Activated CD4-positive, alpha-beta T cell treated with anti-CD3 and anti-CD28 coated beads, Interleukin-2, amount 10 ng/mL, durations not matched to agents 24 days and 14 days (primary cell): Measurements from ENCODE around the gene TFDP1. TPM values are rescaled to one million over a fixed set of nuclear protein-coding genes. Genes with fewer than 3 reads are reported as not detected.

Experiments used
- DNase-seq: peaks from one replicate; pipeline ENCODE4 v3.0.0; 2022
- H3K27ac Mint-ChIP-seq: one replicate; pipeline ENCODE4 v1.8.0; 2022; ENCODE audit warnings: mild to moderate bottlenecking, mixed read lengths
- H3K27me3 Mint-ChIP-seq: one replicate; pipeline ENCODE4 v1.8.0; 2022; ENCODE audit warnings: mixed read lengths
- H3K36me3 Mint-ChIP-seq: one replicate; pipeline ENCODE4 v1.8.0; 2022; ENCODE audit warnings: low read depth, mild to moderate bottlenecking, mixed read lengths
- H3K4me1 Mint-ChIP-seq: one replicate; pipeline ENCODE4 v1.8.0; 2021; ENCODE audit warnings: mixed read lengths
- H3K4me3 Mint-ChIP-seq: one replicate; pipeline ENCODE4 v1.8.0; 2022; ENCODE audit warnings: mild to moderate bottlenecking, moderate library complexity, mixed read lengths
- H3K9me3 Mint-ChIP-seq: one replicate; pipeline ENCODE4 v1.8.0; 2021; ENCODE audit warnings: mixed read lengths
- intact Hi-C: fragments of 100-400 bp; cut with micrococcal nuclease; formaldehyde crosslinking; loops from one replicate; pipeline ENCODE4 v1.15.1; 2023
- total RNA-seq: library from RNA; stranded (reverse); gene quantifications from 2 replicates; pipeline ENCODE4 v1.2.3, GENCODE V29; 2022

TFDP1 gene
- total RNA-seq, 1 donor from 2014 or later: 180 TPM

GRCh38 chr13:113649212-113649611 lies 64.7 kb downstream of the TFDP1 start:
- H3K4me1 Mint-ChIP-seq: peaks cover 8% of the 10 kb centered on the region
- intact Hi-C loops: no loop called here
- H3K9me3 Mint-ChIP-seq: no peaks in the 10 kb centered on the region

GRCh38 chr13:113650275-113650674 lies 65.7 kb downstream of the TFDP1 start:
- Mint-ChIP-seq H3K4me1 (peaks cover 8% of the 10 kb centered on the region), H3K27ac (no peak overlapping the region), H3K36me3 (no peaks in the 10 kb centered on the region), H3K27me3 (no peaks in the 10 kb centered on the region), H3K9me3 (no peaks in the 10 kb centered on the region), H3K4me3 (no peak overlapping the region)
- intact Hi-C loops: no loop called here
- DNase-seq: no peak

More at GRCh38 chr13:113649212-113649611, 64.7 kb downstream of the TFDP1 start:
- no peak for DNase-seq
- H3K27ac Mint-ChIP-seq: peak overlapping the region; percentile 4
- no peaks in the 10 kb centered on the region for H3K27me3 Mint-ChIP-seq
- no peaks in the 10 kb centered on the region for H3K36me3 Mint-ChIP-seq
- H3K4me3 Mint-ChIP-seq: no peak overlapping the region

GRCh38 chr13:113650731-113651148 lies 66.2 kb downstream of the TFDP1 start:
- intact Hi-C loops: no loop called here
- H3K27ac Mint-ChIP-seq: no peak overlapping the region
- H3K4me1 Mint-ChIP-seq: peaks cover 8% of the 10 kb centered on the region
- H3K4me3 Mint-ChIP-seq: no peak overlapping the region
- no peaks in the 10 kb centered on the region for H3K36me3 Mint-ChIP-seq
- no peaks in the 10 kb centered on the region for H3K27me3 Mint-ChIP-seq
- DNase-seq: no peak
- no peaks in the 10 kb centered on the region for H3K9me3 Mint-ChIP-seq

GRCh38 chr13:113651511-113652403 lies 67.2 kb downstream of the TFDP1 start:
- Mint-ChIP-seq H3K4me3 (no peak overlapping the region), H3K27me3 (no peaks in the 10 kb centered on the region), H3K27ac (no peak overlapping the region), H3K36me3 (no peaks in the 10 kb centered on the region), H3K9me3 (no peaks in the 10 kb centered on the region), H3K4me1 (peaks cover 2% of the 10 kb centered on the region)
- no peak for DNase-seq
- intact Hi-C loops: no loop called here

- Mint-ChIP-seq H3K4me1 (no peaks in the 10 kb centered on the region), H3K27ac (no peak overlapping the region), H3K4me3 (no peak overlapping the region), H3K27me3 (no peaks in the 10 kb centered on the region), H3K9me3 (no peaks in the 10 kb centered on the region), H3K36me3 (no peaks in the 10 kb centered on the region)
- intact Hi-C loops: no loop called here
- DNase-seq: no peak
Observed at GRCh38 chr13:113652404-113653263, 68.1 kb downstream of the TFDP1 start.

- Mint-ChIP-seq H3K9me3 (no peaks in the 10 kb centered on the region), H3K4me3 (no peak overlapping the region), H3K27ac (no peak overlapping the region), H3K36me3 (no peaks in the 10 kb centered on the region), H3K27me3 (no peaks in the 10 kb centered on the region), H3K4me1 (no peaks in the 10 kb centered on the region)
- intact Hi-C loops: no loop called here
- DNase-seq: no peak
Observed at GRCh38 chr13:113653264-113654174, 69.0 kb downstream of the TFDP1 start.

- no peaks in the 10 kb centered on the region for H3K27me3 Mint-ChIP-seq
- DNase-seq: no peak
- intact Hi-C loops: no loop called here
- no peaks in the 10 kb centered on the region for H3K4me1 Mint-ChIP-seq
- H3K4me3 Mint-ChIP-seq: no peak overlapping the region
- no peaks in the 10 kb centered on the region for H3K36me3 Mint-ChIP-seq
- H3K9me3 Mint-ChIP-seq: no peaks in the 10 kb centered on the region
- no peak overlapping the region for H3K27ac Mint-ChIP-seq
Observed at GRCh38 chr13:113654175-113654560, 69.6 kb downstream of the TFDP1 start.

GRCh38 chr13:113654591-113655345 lies 70.2 kb downstream of the TFDP1 start:
- intact Hi-C loops: no loop called here
- H3K27ac Mint-ChIP-seq: no peak overlapping the region
- H3K4me1 Mint-ChIP-seq: no peaks in the 10 kb centered on the region
- H3K36me3 Mint-ChIP-seq: no peaks in the 10 kb centered on the region
- no peak for DNase-seq
- no peak overlapping the region for H3K4me3 Mint-ChIP-seq
- no peaks in the 10 kb centered on the region for H3K27me3 Mint-ChIP-seq
- H3K9me3 Mint-ChIP-seq: no peaks in the 10 kb centered on the region

GRCh38 chr13:113655346-113656002 lies 70.9 kb downstream of the TFDP1 start:
- Mint-ChIP-seq H3K9me3 (no peaks in the 10 kb centered on the region), H3K4me3 (no peak overlapping the region), H3K27me3 (no peaks in the 10 kb centered on the region), H3K36me3 (no peaks in the 10 kb centered on the region), H3K4me1 (no peaks in the 10 kb centered on the region), H3K27ac (no peak overlapping the region)
- intact Hi-C loops: no loop called here
- no peak for DNase-seq

GRCh38 chr13:113656003-113656588 lies 71.5 kb downstream of the TFDP1 start:
- Mint-ChIP-seq H3K36me3 (no peaks in the 10 kb centered on the region), H3K27ac (no peak overlapping the region), H3K4me3 (no peak overlapping the region), H3K9me3 (peaks cover 5% of the 10 kb centered on the region), H3K4me1 (no peaks in the 10 kb centered on the region), H3K27me3 (peaks cover 2% of the 10 kb centered on the region)
- intact Hi-C loops: no loop called here
- DNase-seq: no peak

- H3K4me3 Mint-ChIP-seq: no peak overlapping the region
- peaks cover 13% of the 10 kb centered on the region for H3K9me3 Mint-ChIP-seq
- DNase-seq: no peak
- intact Hi-C loops: no loop called here
- H3K4me1 Mint-ChIP-seq: no peaks in the 10 kb centered on the region
- H3K27ac Mint-ChIP-seq: no peak overlapping the region
- H3K36me3 Mint-ChIP-seq: no peaks in the 10 kb centered on the region
- H3K27me3 Mint-ChIP-seq: peaks cover 7% of the 10 kb centered on the region
Observed at GRCh38 chr13:113656831-113657671, 72.5 kb downstream of the TFDP1 start.
